Skeletal muscle tissue (tissue), 4 donors: Measurements from ENCODE around the gene KCNA4. TPM values are rescaled to one million over a fixed set of nuclear protein-coding genes. Genes with fewer than 3 reads are reported as not detected.
A peak's percentile ranks its signal among the peaks of the same experiment; 100 is the strongest.

Experiments
- H3K27ac ChIP-seq: one replicate; pipeline ENCODE4 v1.7.0; 2013; ENCODE audit warnings: mild to moderate bottlenecking, low read depth, low read length, inconsistent platforms
- H3K27me3 ChIP-seq, 3 donors: one replicate each; pipeline ENCODE4 v1.7.0; 2013; ENCODE audit warnings: low read length in 3 of 3; ENCODE audit not compliant: control insufficient read depth in 3 of 3, insufficient read depth in 3 of 3
- H3K36me3 ChIP-seq, 3 donors: one replicate each; pipeline ENCODE4 v1.7.0; 2013; ENCODE audit warnings: low read length in 3 of 3; ENCODE audit not compliant: control insufficient read depth in 3 of 3, insufficient read depth in 3 of 3
- H3K4me1 ChIP-seq, 3 donors: one replicate each; pipeline ENCODE4 v1.7.0; 2013; ENCODE audit warnings: low read length in 3 of 3, mild to moderate bottlenecking in 3 of 3; ENCODE audit not compliant: control insufficient read depth in 3 of 3, insufficient read depth in 3 of 3
- H3K4me3 ChIP-seq, 3 donors: one replicate each; pipeline ENCODE4 v1.7.0; 2013; ENCODE audit warnings: low read length in 3 of 3
- H3K9ac ChIP-seq, 3 donors: one replicate each; pipeline ENCODE4 v1.7.0; 2013; ENCODE audit warnings: low read length in 3 of 3, mild to moderate bottlenecking in 3 of 3, moderate library complexity in 2 of 3, low read depth in 1 of 3
- H3K9me3 ChIP-seq, 3 donors: one replicate each; pipeline ENCODE4 v1.7.0; 2013; ENCODE audit warnings: low read length in 3 of 3; ENCODE audit not compliant: control insufficient read depth in 3 of 3
- total RNA-seq: library from RNA; depleted of rRNA; stranded (reverse); fragments of >200 nt; gene quantifications from one replicate; pipeline ENCODE4 v1.2.3, GENCODE V29; 2014
- donor health status: Osteomylitis.

The KCNA4 gene
- total RNA-seq, 1 donor from 2014 or later = under 0.01 TPM

- no peaks in the 10 kb centered on the region for H3K4me1 ChIP-seq
- H3K27ac ChIP-seq = no peak overlapping the region
- no peak overlapping the region for H3K9ac ChIP-seq
- no peaks in the 10 kb centered on the region for H3K9me3 ChIP-seq
- no peaks in the 10 kb centered on the region for H3K36me3 ChIP-seq
- H3K27me3 ChIP-seq = peaks cover 0 to 2% (median 0%) of the 10 kb centered on the region in 3 donors
- H3K4me3 ChIP-seq = no peak overlapping the region
These were observed 8.7 kb upstream of the KCNA4 start for GRCh38 chr11:30025396-30026139.

- no peaks in the 10 kb centered on the region for H3K4me1 ChIP-seq
- H3K27ac ChIP-seq = no peak overlapping the region
- no peaks in the 10 kb centered on the region for H3K36me3 ChIP-seq
- H3K4me3 ChIP-seq = no peak overlapping the region
- H3K27me3 ChIP-seq = peaks cover 9 to 15% (median 10%) of the 10 kb centered on the region in 3 donors
- no peaks in the 10 kb centered on the region for H3K9me3 ChIP-seq
- H3K9ac ChIP-seq = no peak overlapping the region
These were observed 6.2 kb upstream of the KCNA4 start for GRCh38 chr11:30023074-30023473.

- H3K9me3 ChIP-seq = no peaks in the 10 kb centered on the region
- no peak overlapping the region for H3K4me3 ChIP-seq
- H3K27ac ChIP-seq = no peak overlapping the region
- no peak overlapping the region for H3K9ac ChIP-seq
- peaks cover 29 to 46% (median 41%) of the 10 kb centered on the region in 3 donors for H3K27me3 ChIP-seq
- H3K36me3 ChIP-seq = no peaks in the 10 kb centered on the region
- H3K4me1 ChIP-seq = peaks cover 3 to 8% (median 6%) of the 10 kb centered on the region in 3 donors
These were observed 2.7 kb upstream of the KCNA4 start for GRCh38 chr11:30019481-30019880.

GRCh38 chr11:30018495-30018894 is 1.7 kb upstream of the KCNA4 start:
- H3K4me3 ChIP-seq = no peak overlapping the region
- H3K9me3 ChIP-seq = no peaks in the 10 kb centered on the region
- H3K9ac ChIP-seq = no peak overlapping the region
- H3K27me3 ChIP-seq = peaks cover 33 to 46% (median 41%) of the 10 kb centered on the region in 3 donors
- H3K4me1 ChIP-seq = peaks cover 3 to 8% (median 6%) of the 10 kb centered on the region in 3 donors
- H3K27ac ChIP-seq = no peak overlapping the region
- no peaks in the 10 kb centered on the region for H3K36me3 ChIP-seq

GRCh38 chr11:30017445-30017895 is 640 bp upstream of the KCNA4 start:
- Histone ChIP-seq H3K27me3 (peaks cover 33 to 48% (median 41%) of the 10 kb centered on the region in 3 donors), H3K9ac (no peak overlapping the region), H3K4me3 (peak overlapping the region in 1 of 3 donors; percentile 23), H3K36me3 (no peaks in the 10 kb centered on the region), H3K9me3 (no peaks in the 10 kb centered on the region), H3K27ac (no peak overlapping the region), H3K4me1 (peaks cover 3 to 8% (median 6%) of the 10 kb centered on the region in 3 donors)

GRCh38 chr11:30015725-30016412 is 961 bp downstream of the KCNA4 start:
- H3K4me1 ChIP-seq = peaks cover 3 to 8% (median 6%) of the 10 kb centered on the region in 3 donors
- peaks cover 33 to 47% (median 41%) of the 10 kb centered on the region in 3 donors for H3K27me3 ChIP-seq
- H3K9me3 ChIP-seq = no peaks in the 10 kb centered on the region
- H3K4me3 ChIP-seq = peak overlapping the region in 2 of 3 donors; percentile 6 to 41
- H3K9ac ChIP-seq = peak overlapping the region in 1 of 3 donors; percentile 33
- H3K27ac ChIP-seq = no peak overlapping the region
- H3K36me3 ChIP-seq = no peaks in the 10 kb centered on the region

GRCh38 chr11:30012346-30012745 is 4.5 kb downstream of the KCNA4 start:
- Histone ChIP-seq H3K9me3 (no peaks in the 10 kb centered on the region), H3K27ac (no peak overlapping the region), H3K36me3 (no peaks in the 10 kb centered on the region), H3K4me1 (peaks cover under 1 to 5% (median 3%) of the 10 kb centered on the region in 3 donors), H3K9ac (no peak overlapping the region), H3K4me3 (no peak overlapping the region), H3K27me3 (peaks cover 20 to 26% (median 23%) of the 10 kb centered on the region in 3 donors)

- no peak overlapping the region for H3K27ac ChIP-seq
- peaks cover 0 to 2% (median 2%) of the 10 kb centered on the region in 3 donors for H3K27me3 ChIP-seq
- no peaks in the 10 kb centered on the region for H3K36me3 ChIP-seq
- no peak overlapping the region for H3K9ac ChIP-seq
- no peaks in the 10 kb centered on the region for H3K9me3 ChIP-seq
- H3K4me3 ChIP-seq = no peak overlapping the region
- H3K4me1 ChIP-seq = no peaks in the 10 kb centered on the region
These were observed 7.8 kb downstream of the KCNA4 start for GRCh38 chr11:30009060-30009459.

- Histone ChIP-seq H3K4me1 (no peaks in the 10 kb centered on the region), H3K27me3 (no peaks in the 10 kb centered on the region), H3K4me3 (no peak overlapping the region), H3K9me3 (no peaks in the 10 kb centered on the region), H3K36me3 (no peaks in the 10 kb centered on the region), H3K9ac (no peak overlapping the region), H3K27ac (no peak overlapping the region)
These were observed 10.0 kb downstream of the KCNA4 start for GRCh38 chr11:30006876-30007275.
